ENCODE data around the gene WWOX. TPM values are rescaled to one million over a fixed set of nuclear protein-coding genes. Genes with fewer than 3 reads are reported as not detected.

WWOX gene
- polyA plus RNA-seq, 2 of the 4 experiments (the other 2 are of a cell fraction): 16.0 to 17.2 TPM

DNA sequence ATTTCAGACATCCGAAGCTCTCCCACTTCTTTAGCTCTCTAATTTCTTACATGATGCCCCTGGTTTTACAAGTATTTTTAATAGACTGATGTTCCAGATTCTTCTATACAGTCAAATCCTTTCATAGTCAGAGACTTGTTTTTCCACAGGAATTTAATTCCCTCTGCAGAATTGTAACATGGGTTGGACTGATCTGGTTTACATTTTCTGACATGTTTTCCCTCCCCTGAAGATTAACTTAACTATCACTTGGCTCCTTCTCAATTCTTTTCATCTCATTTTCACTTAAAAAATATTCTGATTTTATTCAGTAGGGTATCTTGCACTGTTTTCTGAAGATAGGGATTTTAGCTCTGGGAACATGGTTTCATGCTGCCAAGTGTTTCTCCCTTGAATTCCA lies 1148.9 kb downstream of the WWOX start:
- Histone ChIP-seq H3K9me3 (no peaks in the 10 kb centered on the region), H3K4me2 (no peak overlapping the region), H3K27ac (no peak overlapping the region), H3K4me3 (no peak overlapping the region), H3K4me1 (no peaks in the 10 kb centered on the region)
- ChIA-PET POLR2A (no interaction called here), CTCF (no interaction called here)
- no peak for FAIRE-seq
- 11% methylated on average over 1 of the region's 1 CpG for WGBS (ENCODE audit: missing lambda C conversion rate)
- TF ChIP-seq RNF2 (IDR thresholded peaks at IDR 0.05; ENCODE audit: borderline replicate concordance, low read depth): no peak
- TF ChIP-seq ZNF302 (CRISPR knock-in tag; IDR thresholded peaks at IDR 0.05): no peak
- TF ChIP-seq RFX5 (IDR thresholded peaks at IDR 0.05): no peak
- TF ChIP-seq CHD4 (IDR thresholded peaks at IDR 0.05; ENCODE audit: borderline replicate concordance): no peak
- TF ChIP-seq EHF (CRISPR knock-in tag; IDR thresholded peaks at IDR 0.05): no peak
- TF ChIP-seq TFCP2L1 (CRISPR knock-in tag; IDR thresholded peaks at IDR 0.05): no peak
- TF ChIP-seq EP300 (IDR thresholded peaks at IDR 0.05): no peak
- ATAC-seq: no peak
- no peak for DNase-seq (ENCODE audit: low read depth in 1 of 2, low spot score in 1 of 2)

DNA sequence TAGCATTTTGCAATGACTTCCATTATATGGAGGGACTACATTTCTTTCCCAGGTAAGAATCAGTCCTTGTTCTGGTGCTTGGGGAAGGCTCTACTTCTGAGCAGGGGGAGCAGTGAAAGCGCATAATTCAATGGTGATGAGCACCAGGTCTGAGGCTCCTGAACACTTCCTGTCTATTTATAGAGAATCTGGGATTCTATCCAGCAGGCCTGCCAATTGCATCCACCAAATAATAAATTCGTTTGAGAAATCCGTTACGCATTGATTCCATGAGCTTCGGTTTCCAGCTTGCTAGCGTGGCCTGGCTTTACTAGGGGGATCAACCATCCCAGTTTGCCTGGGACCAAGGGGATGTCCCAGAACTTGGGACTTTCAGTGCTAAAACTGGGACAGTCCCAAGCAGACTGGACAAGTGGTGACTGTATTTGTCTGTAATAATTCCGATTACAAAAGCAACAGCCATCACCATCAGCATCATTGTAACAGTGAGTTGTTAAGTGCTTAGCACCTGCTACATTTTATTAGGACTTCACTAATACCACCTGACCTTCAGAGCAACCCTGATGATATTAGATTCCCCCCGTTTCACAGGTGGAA lies 1151.1 kb downstream of the WWOX start:
- CTCF ChIA-PET: no interaction called here
- WGBS (ENCODE audit: missing lambda C conversion rate): 29% methylated on average over 8 of the region's 8 CpGs
- no peak overlapping the region for H3K4me3 ChIP-seq
- DNase-seq (ENCODE audit: low read depth in 1 of 2, low spot score in 1 of 2) (no peak), FAIRE-seq (no peak), ATAC-seq (no peak)
- H3K9me3 ChIP-seq: no peaks in the 10 kb centered on the region
- H3K4me1 ChIP-seq: no peaks in the 10 kb centered on the region
- TF ChIP-seq HOXB13 (CRISPR knock-in tag; IDR thresholded peaks at IDR 0.05; ENCODE audit: low read depth) (no peak), CHD4 (IDR thresholded peaks at IDR 0.05; ENCODE audit: borderline replicate concordance) (no peak), ZSCAN20 (CRISPR knock-in tag; IDR thresholded peaks at IDR 0.05) (no peak), TP53 (CRISPR knock-in tag; IDR thresholded peaks at IDR 0.05) (no peak), GATA3 (IDR thresholded peaks at IDR 0.05; ENCODE audit: borderline replicate concordance) (no peak), RFX5 (IDR thresholded peaks at IDR 0.05) (no peak), POLR2A (IDR thresholded peaks at IDR 0.05; ENCODE audit: low read length) (no peak), FOSB (CRISPR knock-in tag; IDR thresholded peaks at IDR 0.05) (no peak), PHF8 (IDR thresholded peaks at IDR 0.05; ENCODE audit: borderline replicate concordance, low read depth) (no peak), SMC3 (IDR thresholded peaks at IDR 0.05) (no peak), TFCP2L1 (CRISPR knock-in tag; IDR thresholded peaks at IDR 0.05) (no peak), POLR2AphosphoS2 (conservative IDR thresholded peaks at IDR 0.05; ENCODE audit: low read length) (no peak)
- POLR2A ChIA-PET: no interaction called here
- no peak overlapping the region for H3K27ac ChIP-seq
- H3K4me2 ChIP-seq: no peak overlapping the region

DNA sequence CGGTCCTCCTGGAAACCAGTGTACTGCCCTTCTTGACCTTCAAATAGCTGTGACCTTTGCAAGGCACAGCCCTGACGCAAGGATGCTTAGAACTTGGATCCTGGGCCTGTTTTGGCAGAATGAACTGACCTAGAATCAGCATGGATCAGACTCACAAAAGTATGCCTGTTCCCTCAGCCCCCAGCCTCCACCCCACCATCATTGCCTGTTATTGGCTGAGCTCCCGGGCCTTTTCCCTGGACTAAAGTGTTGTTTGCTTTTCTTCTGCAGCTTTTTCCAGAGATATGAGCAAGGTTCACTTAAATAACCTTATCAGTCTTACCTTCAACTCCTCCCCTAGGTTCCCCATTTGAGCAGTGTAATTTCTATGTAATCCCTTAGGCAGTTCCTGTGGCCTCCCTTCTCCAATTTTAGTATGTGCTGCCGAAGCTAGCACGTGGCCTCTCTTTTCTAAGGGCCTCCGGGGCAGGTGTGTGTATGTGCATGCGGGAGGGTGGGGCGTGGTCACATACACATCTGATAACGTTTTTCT lies 1153.7 kb downstream of the WWOX start:
- Histone ChIP-seq H3K4me3 (no peak overlapping the region), H3K27ac (no peak overlapping the region), H3K4me1 (no peaks in the 10 kb centered on the region), H3K9me3 (no peaks in the 10 kb centered on the region), H3K4me2 (no peak overlapping the region)
- ChIA-PET CTCF (no interaction called here), POLR2A (no interaction called here)
- no peak for TF ChIP-seq EHMT2 (IDR thresholded peaks at IDR 0.05; ENCODE audit: low read depth)
- no peak for TF ChIP-seq HOXB5 (CRISPR knock-in tag; IDR thresholded peaks at IDR 0.05)
- TF ChIP-seq REST (IDR thresholded peaks at IDR 0.05): no peak
- TF ChIP-seq MYC (IDR thresholded peaks at IDR 0.05; ENCODE audit: borderline replicate concordance, low read length): no peak
- TF ChIP-seq SREBF2 (IDR thresholded peaks at IDR 0.05): no peak
- TF ChIP-seq ZNF302 (CRISPR knock-in tag; IDR thresholded peaks at IDR 0.05): no peak
- no peak for TF ChIP-seq RARB (CRISPR knock-in tag; IDR thresholded peaks at IDR 0.05)
- TF ChIP-seq NR3C1 (IDR thresholded peaks at IDR 0.05): no peak
- TF ChIP-seq JUN (IDR thresholded peaks at IDR 0.05): no peak
- TF ChIP-seq HMGXB4 (CRISPR knock-in tag; IDR thresholded peaks at IDR 0.05; ENCODE audit: borderline replicate concordance): no peak
- TF ChIP-seq CHD2 (IDR thresholded peaks at IDR 0.05; ENCODE audit: low read length, partially characterized antibody): no peak
- TF ChIP-seq HOXB13 (CRISPR knock-in tag; IDR thresholded peaks at IDR 0.05; ENCODE audit: low read depth): no peak
- TF ChIP-seq CEBPB (IDR thresholded peaks at IDR 0.05): no peak
- TF ChIP-seq FOXS1 (CRISPR knock-in tag; IDR thresholded peaks at IDR 0.05): no peak
- ATAC-seq (no peak), FAIRE-seq (no peak), DNase-seq (ENCODE audit: low read depth in 1 of 2, low spot score in 1 of 2) (no peak)
- WGBS (ENCODE audit: missing lambda C conversion rate): 26% methylated on average over 9 of the region's 9 CpGs
